ENCODE results near the gene SLC13A1.

The SLC13A1 gene

DNA sequence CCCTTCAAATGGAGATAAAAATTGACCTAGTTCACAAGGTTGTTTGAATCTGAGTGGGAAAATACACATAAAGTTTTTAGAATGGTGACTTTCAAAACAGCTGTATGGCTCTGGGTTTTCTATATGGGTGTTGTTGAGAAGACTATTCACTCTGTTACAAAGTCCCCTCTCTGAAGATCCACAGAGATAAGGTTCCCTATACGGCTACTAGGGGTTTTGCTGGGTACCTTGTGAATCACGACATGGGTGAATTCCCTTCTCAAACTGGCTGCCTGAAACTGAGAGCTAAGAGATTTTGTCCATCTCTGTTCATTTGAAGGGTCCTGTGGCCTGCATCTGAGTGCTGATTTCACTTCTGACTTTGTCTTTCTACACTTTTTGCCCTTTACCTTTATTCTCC lies 11.8 kb upstream of the SLC13A1 start:
- TF ChIP-seq, protein P1, sequence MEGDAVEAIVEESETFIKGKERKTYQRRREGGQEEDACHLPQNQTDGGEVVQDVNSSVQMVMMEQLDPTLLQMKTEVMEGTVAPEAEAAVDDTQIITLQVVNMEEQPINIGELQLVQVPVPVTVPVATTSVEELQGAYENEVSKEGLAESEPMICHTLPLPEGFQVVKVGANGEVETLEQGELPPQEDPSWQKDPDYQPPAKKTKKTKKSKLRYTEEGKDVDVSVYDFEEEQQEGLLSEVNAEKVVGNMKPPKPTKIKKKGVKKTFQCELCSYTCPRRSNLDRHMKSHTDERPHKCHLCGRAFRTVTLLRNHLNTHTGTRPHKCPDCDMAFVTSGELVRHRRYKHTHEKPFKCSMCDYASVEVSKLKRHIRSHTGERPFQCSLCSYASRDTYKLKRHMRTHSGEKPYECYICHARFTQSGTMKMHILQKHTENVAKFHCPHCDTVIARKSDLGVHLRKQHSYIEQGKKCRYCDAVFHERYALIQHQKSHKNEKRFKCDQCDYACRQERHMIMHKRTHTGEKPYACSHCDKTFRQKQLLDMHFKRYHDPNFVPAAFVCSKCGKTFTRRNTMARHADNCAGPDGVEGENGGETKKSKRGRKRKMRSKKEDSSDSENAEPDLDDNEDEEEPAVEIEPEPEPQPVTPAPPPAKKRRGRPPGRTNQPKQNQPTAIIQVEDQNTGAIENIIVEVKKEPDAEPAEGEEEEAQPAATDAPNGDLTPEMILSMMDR (IDR thresholded peaks at IDR 0.05; ENCODE audit: low read depth, low read length) = no peak
- no peak for DNase-seq (ENCODE audit: low read depth, low spot score)
- no peak overlapping the region for H3K4me3 ChIP-seq (ENCODE audit: low read depth, low read length)
- in situ Hi-C loops (cut with HindIII; ENCODE audit: low sequenced_read_pairs) = no loop called here

- in situ Hi-C loops (cut with HindIII; ENCODE audit: low sequenced_read_pairs) = no loop called here
- DNase-seq (ENCODE audit: low read depth, low spot score) = no peak
- H3K4me3 ChIP-seq (ENCODE audit: low read depth, low read length) = no peak overlapping the region
- TF ChIP-seq, protein P1 (IDR thresholded peaks at IDR 0.05; ENCODE audit: low read depth, low read length) = no peak
These were observed 11.2 kb upstream of the SLC13A1 start for GRCh38 chr7:123210986-123211385.

GRCh38 chr7:123209786-123210185 lies 10.0 kb upstream of the SLC13A1 start:
- in situ Hi-C loops (cut with HindIII; ENCODE audit: low sequenced_read_pairs) = no loop called here
- DNase-seq (ENCODE audit: low read depth, low spot score) = no peak
- no peak overlapping the region for H3K4me3 ChIP-seq (ENCODE audit: low read depth, low read length)
- TF ChIP-seq, protein P1 (IDR thresholded peaks at IDR 0.05; ENCODE audit: low read depth, low read length) = no peak

- TF ChIP-seq, protein P1 (IDR thresholded peaks at IDR 0.05; ENCODE audit: low read depth, low read length) = peak; percentile 51
- no peak for DNase-seq (ENCODE audit: low read depth, low spot score)
- in situ Hi-C loops (cut with HindIII; ENCODE audit: low sequenced_read_pairs) = no loop called here
- H3K4me3 ChIP-seq (ENCODE audit: low read depth, low read length) = no peak overlapping the region
These were observed 9.0 kb upstream of the SLC13A1 start for GRCh38 chr7:123208793-123209192.

- in situ Hi-C loops (cut with HindIII; ENCODE audit: low sequenced_read_pairs) = no loop called here
- no peak overlapping the region for H3K4me3 ChIP-seq (ENCODE audit: low read depth, low read length)
- DNase-seq (ENCODE audit: low read depth, low spot score) = no peak
- TF ChIP-seq, protein P1 (IDR thresholded peaks at IDR 0.05; ENCODE audit: low read depth, low read length) = no peak
These were observed 4.6 kb upstream of the SLC13A1 start for GRCh38 chr7:123204206-123204835.

GRCh38 chr7:123201901-123202300 lies 2.1 kb upstream of the SLC13A1 start:
- no peak for DNase-seq (ENCODE audit: low read depth, low spot score)
- H3K4me3 ChIP-seq (ENCODE audit: low read depth, low read length) = no peak overlapping the region
- in situ Hi-C loops (cut with HindIII; ENCODE audit: low sequenced_read_pairs) = no loop called here
- TF ChIP-seq, protein P1 (IDR thresholded peaks at IDR 0.05; ENCODE audit: low read depth, low read length) = no peak
